Activated naive CD8-positive, alpha-beta T cell treated with anti-CD3 and anti-CD28 coated beads, Interleukin-2, amount 10 ng/mL, durations not matched to agents 7 days and 5 days (primary cell): ENCODE measurements around the gene GNB1. TPM values are rescaled to one million over a fixed set of nuclear protein-coding genes. Genes with fewer than 3 reads are reported as not detected.

Experiments
- ATAC-seq: fragments of 150-1000 bp; cut with Tn5 transposase; one replicate; pipeline ENCODE4 v1.10.0; 2021; ENCODE audit warnings: low read depth, moderate library complexity
- POLR2A ChIA-PET: fragments of 350-600 bp; sonication (Branson Sonifier 250); formaldehyde crosslinking; loops from one replicate; lab custom pipeline; 2021; ENCODE audit warnings: antibody characterized with exemption; lab: Charles Lee
- DNase-seq: peaks from one replicate; pipeline ENCODE4 v3.0.0; 2021
- H3K27ac Mint-ChIP-seq: one replicate; pipeline ENCODE4 v1.8.0; 2022; ENCODE audit warnings: mild to moderate bottlenecking, mixed read lengths
- H3K27me3 Mint-ChIP-seq: one replicate; pipeline ENCODE4 v1.8.0; 2022; ENCODE audit warnings: mild to moderate bottlenecking, moderate library complexity, mixed read lengths
- H3K36me3 Mint-ChIP-seq: one replicate; pipeline ENCODE4 v1.8.0; 2021; ENCODE audit warnings: mild to moderate bottlenecking, mixed read lengths
- H3K4me1 Mint-ChIP-seq: one replicate; pipeline ENCODE4 v1.8.0; 2021; ENCODE audit warnings: mixed read lengths
- H3K4me3 Mint-ChIP-seq: one replicate; pipeline ENCODE4 v1.8.0; 2022; ENCODE audit warnings: mild to moderate bottlenecking, moderate library complexity, mixed read lengths
- H3K9me3 Mint-ChIP-seq: one replicate; pipeline ENCODE4 v1.8.0; 2021; ENCODE audit warnings: mixed read lengths
- total RNA-seq, 2 experiments: library from RNA; stranded (reverse); gene quantifications; one replicate each; pipeline ENCODE4 v1.2.3, GENCODE V29; 2021

The GNB1 gene
- total RNA-seq, 2 experiments from 2014 or later = 353 to 372 TPM

DNA sequence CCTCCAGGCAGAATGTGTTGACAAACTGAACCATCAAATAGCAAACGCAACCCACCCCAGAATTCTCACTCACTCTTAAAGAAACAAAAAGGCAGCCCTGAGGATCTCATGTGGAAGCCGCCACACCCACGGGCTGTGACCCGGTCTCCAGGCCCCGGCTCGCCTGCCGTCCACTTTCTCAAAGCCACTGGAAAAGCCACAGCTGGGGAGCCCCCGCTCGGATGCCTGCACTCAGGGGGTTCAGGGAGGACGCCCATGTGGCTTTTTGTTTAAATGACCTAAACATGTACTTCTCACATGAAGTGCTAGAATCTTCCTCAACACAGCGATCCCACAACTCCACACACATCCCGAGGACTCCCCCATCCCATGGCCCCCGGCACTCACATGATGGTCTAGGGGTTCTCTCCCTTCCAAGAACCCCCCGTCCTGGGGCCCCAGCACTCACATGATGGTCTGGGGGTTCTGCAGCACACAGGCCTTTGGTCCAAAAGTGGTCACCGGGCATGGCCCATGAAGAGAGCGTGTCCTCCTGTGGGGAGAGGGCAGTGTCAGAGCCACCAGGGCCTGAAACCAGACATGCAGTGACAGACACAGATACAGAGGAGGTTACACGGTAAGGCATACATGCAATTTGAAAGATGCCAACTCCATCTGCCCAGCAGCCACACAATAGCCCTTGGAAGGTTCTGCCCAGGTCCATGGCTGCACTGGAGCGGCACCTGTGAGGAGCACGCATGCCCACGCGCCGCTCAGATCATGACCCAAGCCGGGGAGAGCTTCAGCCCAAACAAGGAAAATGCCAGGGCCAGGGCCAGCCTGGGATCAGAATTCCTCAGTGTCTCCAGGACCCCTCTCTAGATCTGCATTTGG, 129.1 kb downstream of the GNB1 start:
- POLR2A ChIA-PET = no interaction called here
- Mint-ChIP-seq H3K27ac (no peak overlapping the region), H3K27me3 (no peaks in the 10 kb centered on the region), H3K9me3 (no peaks in the 10 kb centered on the region), H3K4me1 (peaks cover 2% of the 10 kb centered on the region), H3K36me3 (peaks cover 12% of the 10 kb centered on the region), H3K4me3 (no peak overlapping the region)
- no peak for ATAC-seq
- no peak for DNase-seq

DNA sequence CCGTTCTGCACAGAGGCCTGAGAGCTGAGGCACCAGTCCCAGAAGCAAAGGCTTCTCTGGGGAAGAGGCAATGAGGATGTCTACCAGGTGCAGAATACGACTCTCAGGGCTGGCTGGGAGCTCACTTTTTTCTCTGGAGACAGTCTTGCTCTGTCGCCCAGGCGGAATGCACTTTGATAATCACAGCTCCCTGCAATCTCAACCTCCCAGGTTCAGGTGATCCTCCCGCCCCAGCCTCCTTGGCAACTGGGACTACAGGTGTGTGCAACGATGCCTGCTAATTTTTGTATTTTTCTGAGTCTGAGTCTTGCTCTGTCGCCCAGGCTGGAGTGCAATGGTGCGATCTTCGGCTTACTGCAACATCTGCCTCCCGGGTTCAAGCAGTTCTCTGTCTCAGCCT, 130.2 kb downstream of the GNB1 start:
- no peak overlapping the region for H3K27ac Mint-ChIP-seq
- no peaks in the 10 kb centered on the region for H3K4me1 Mint-ChIP-seq
- ATAC-seq = no peak
- H3K4me3 Mint-ChIP-seq = no peak overlapping the region
- H3K27me3 Mint-ChIP-seq = no peaks in the 10 kb centered on the region
- H3K9me3 Mint-ChIP-seq = no peaks in the 10 kb centered on the region
- DNase-seq = no peak
- POLR2A ChIA-PET = no interaction called here
- H3K36me3 Mint-ChIP-seq = peaks cover 10% of the 10 kb centered on the region

DNA sequence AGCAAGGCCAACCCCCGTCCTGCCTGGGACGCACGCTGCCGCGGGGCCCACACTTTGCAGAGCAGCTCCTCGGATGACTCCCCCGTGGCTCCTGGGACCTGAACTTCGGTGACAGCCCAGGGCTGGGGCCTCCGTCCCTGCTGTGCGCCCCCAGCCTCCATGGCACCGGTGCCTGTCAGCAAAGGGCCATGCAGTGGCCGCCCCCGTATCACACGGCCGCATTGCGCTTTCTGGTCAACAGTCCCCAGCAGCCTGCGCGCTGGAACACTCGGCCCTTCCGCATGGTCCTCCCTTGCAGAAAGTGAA, 130.6 kb downstream of the GNB1 start:
- H3K9me3 Mint-ChIP-seq = no peaks in the 10 kb centered on the region
- H3K27me3 Mint-ChIP-seq = no peaks in the 10 kb centered on the region
- no peak overlapping the region for H3K4me3 Mint-ChIP-seq
- H3K27ac Mint-ChIP-seq = no peak overlapping the region
- ATAC-seq = no peak
- H3K36me3 Mint-ChIP-seq = peaks cover 11% of the 10 kb centered on the region
- DNase-seq = no peak
- POLR2A ChIA-PET = no interaction called here
- no peaks in the 10 kb centered on the region for H3K4me1 Mint-ChIP-seq

DNA sequence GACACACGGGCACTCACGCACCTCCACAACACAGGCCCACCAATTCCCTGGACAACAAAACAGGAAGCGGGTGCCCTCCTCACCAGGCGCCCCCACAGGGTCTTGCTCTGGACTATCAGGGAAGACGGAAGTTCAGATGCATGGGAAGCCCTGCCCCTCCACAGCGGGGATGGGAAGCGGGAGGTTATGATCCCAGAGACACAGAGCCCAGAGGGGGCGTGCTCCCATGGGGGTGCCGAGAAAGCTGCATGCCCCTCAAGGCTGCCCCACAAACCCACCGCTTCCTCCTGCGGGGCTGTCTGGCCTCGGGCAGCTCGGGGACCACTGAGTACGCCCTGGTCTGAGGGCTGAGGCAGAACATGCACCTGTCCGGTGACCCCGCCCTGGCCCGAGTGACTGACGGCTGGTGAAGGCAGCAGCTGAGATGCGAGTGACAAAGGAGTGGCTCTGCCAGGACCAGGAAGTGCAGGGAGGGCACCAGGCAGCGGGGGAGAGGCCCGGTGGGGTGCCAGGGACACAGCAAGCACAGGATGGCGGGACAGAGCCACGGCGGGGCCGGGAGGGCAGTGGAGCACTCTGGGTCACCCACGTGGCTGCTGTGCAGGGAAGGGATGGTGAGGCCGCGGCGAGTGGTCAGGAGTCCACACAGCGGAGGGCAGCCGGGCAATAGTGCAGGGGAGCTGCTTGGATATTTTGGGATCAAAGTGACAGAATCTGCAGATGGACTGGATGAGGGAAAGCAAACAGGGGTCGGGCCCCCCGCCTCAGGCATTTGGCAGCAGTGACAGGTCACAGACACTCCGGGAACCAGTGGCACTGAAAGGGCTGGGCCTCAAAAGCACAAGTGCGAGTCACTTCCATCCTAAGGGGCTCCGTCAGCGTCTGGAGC, 131.2 kb downstream of the GNB1 start:
- Mint-ChIP-seq H3K27ac (no peak overlapping the region), H3K36me3 (peaks cover 9% of the 10 kb centered on the region), H3K4me1 (no peaks in the 10 kb centered on the region), H3K27me3 (no peaks in the 10 kb centered on the region), H3K4me3 (no peak overlapping the region), H3K9me3 (no peaks in the 10 kb centered on the region)
- ATAC-seq (no peak), DNase-seq (no peak)
- POLR2A ChIA-PET = no interaction called here

DNA sequence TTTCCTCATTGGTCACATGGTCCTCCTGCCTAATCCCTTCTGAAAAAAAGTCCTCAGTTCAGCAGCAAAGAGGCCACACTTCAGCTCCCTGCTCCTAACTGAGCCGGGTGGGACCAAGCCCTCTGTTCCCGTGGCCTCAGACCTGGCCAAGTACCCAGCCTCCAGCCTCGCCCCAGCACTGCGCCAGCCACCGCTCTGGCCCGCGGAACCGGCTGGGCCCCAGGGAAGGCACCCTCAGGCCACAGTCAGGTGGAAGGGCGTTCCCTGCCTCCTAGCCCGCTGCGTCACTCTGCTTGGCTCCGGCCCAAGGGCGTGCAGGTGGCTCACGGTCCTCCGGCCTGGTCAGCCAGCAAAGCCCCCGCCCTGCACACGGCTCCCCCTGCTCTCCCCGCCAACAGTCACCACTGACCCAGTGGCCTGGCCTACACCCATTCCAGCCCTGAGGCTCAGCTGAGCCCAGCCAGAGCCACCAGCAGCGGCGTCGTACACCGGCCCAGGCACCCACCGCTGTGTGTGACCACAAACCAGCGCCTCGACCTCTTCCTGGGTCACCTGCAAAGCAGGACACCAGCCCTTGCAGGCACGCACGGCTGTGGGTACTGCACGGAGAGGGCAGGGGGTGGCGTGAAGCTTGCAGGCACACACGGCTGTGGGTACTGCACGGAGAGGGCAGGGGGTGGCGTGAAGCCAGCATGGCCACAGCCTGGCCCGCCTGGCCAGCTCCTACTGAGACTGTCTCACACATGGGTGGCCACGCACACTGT, 132.0 kb downstream of the GNB1 start:
- no peaks in the 10 kb centered on the region for H3K27me3 Mint-ChIP-seq
- POLR2A ChIA-PET = no interaction called here
- DNase-seq (no peak), ATAC-seq (no peak)
- no peaks in the 10 kb centered on the region for H3K9me3 Mint-ChIP-seq
- no peak overlapping the region for H3K4me3 Mint-ChIP-seq
- H3K4me1 Mint-ChIP-seq = no peaks in the 10 kb centered on the region
- H3K27ac Mint-ChIP-seq = no peak overlapping the region
- H3K36me3 Mint-ChIP-seq = peaks cover 9% of the 10 kb centered on the region

DNA sequence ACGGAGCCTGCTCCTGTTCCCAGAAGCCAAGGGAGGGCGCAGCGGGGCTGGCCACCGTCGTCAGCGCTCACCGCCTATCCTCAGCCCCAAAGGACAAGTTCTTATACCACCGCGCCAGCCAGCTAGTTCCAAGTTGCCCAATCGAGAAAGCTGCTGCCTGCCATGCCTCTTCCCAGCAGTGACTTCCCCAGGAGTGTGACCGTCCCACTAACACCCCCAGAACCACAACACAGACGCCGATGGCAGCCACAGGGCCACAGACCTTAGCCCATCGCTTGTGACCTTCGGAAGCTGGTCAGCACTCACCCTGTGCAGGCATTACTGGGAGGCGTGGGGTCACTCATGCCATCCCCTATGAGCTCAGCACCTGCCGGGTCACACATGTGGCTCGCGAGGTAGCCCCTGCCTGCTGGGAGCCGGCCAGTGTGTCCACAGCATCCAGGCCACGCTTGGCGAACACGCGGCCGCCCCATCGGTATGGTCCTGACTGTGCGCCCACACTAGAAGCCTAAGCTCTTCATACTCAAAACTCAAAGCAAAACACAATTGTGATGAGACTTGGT, 132.7 kb downstream of the GNB1 start:
- H3K27me3 Mint-ChIP-seq = no peaks in the 10 kb centered on the region
- DNase-seq (no peak), ATAC-seq (no peak)
- H3K4me3 Mint-ChIP-seq = no peak overlapping the region
- H3K9me3 Mint-ChIP-seq = no peaks in the 10 kb centered on the region
- no peak overlapping the region for H3K27ac Mint-ChIP-seq
- H3K36me3 Mint-ChIP-seq = peaks cover 9% of the 10 kb centered on the region
- no peaks in the 10 kb centered on the region for H3K4me1 Mint-ChIP-seq
- POLR2A ChIA-PET = no interaction called here

DNA sequence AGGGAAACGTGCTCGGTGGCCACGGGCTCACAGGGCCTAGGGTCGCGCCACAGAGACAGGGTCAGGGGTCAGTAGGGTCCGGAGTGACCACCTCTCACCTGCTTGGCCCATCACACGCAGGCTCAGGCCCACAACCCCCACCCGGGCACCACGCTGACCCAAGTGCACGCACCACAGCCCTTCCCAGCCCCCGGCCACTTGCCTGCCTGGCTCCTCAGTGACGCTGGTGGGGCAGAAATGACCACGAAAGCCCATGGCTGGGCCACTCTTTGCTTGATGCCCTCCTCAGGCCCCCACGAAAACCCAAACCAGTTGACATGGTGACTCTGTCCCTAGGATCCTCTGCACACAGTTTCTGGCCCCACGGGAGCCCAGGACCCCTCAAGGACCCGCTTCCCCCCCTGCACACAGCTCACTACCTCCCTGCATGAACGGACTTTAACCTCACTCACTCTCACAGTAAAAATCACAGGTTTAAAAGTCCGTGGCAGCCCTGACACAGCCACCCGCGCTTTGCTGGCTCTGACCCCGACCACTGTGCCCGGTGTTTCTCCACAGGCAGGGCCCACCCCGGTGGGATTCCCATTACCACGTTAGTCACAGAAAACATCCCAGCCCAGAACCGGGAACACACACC, 133.3 kb downstream of the GNB1 start:
- POLR2A ChIA-PET = no interaction called here
- no peak for ATAC-seq
- Mint-ChIP-seq H3K4me3 (no peak overlapping the region), H3K27ac (no peak overlapping the region), H3K36me3 (peaks cover 9% of the 10 kb centered on the region), H3K9me3 (no peaks in the 10 kb centered on the region), H3K4me1 (no peaks in the 10 kb centered on the region), H3K27me3 (no peaks in the 10 kb centered on the region)
- no peak for DNase-seq

DNA sequence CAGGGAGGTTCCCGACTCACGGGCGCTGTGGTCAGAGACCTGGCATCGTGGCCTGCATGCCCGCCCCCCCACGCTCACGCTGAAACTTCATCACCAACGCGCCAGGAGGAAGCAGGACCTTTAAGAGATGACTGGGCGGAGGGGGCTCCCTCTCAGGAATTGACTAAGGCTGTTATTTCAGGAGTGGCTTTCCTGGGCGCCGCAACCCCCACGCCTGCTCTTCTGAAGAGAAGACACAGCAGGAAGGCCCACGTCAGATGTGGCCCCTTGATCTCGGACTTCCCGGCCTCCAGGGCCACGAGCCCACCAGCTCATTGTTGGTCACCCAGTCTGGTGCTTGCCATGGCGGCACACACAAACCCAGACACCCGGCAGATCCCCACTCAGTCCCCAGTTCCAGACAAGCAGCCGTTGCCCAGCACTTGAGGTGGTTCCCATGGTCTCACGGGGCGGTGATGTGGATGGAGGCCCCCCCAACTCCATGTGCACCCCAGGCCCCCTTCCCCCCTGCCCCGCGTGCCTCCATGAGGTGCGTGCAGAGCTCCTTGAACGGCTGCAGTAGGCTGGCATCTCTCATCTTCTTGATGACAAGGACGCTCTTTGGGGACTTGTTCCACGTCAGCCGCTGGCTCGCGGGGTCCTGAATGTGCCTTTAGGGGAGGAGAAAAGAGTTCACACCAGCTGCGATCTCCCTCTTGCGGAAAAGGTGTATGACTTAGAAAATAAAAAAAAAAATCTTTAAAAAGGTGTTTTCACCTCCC, 134.0 kb downstream of the GNB1 start:
- no peaks in the 10 kb centered on the region for H3K27me3 Mint-ChIP-seq
- no peak overlapping the region for H3K27ac Mint-ChIP-seq
- POLR2A ChIA-PET = no interaction called here

DNA sequence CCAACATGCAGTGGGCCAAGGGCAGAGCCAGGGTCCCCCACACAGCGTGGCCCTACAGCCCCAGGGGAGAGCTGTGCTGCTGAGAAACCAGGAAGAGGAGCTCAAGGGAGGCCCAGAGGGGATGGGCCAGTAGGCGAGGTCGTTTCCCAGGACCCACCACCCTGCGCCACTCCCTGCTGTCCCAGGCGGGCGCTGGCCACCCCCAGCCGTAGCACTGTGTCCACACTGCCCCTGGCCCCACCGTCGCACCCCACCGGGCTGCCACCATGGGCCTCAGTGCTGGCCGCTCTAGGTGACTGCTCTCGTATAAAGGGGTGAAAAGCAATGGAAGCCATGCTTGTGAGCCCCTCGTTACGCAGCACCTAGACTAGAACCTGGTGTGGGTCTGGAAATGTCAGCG, 135.0 kb downstream of the GNB1 start:
- POLR2A ChIA-PET = interaction anchor here (1.4 kb wide), 1 partner anchor 21 kb away, joined by 4 read pairs; no protein-coding TSS in a partner anchor
- Mint-ChIP-seq H3K4me1 (no peaks in the 10 kb centered on the region), H3K27ac (no peak overlapping the region), H3K4me3 (no peak overlapping the region), H3K27me3 (no peaks in the 10 kb centered on the region), H3K36me3 (peaks cover 2% of the 10 kb centered on the region), H3K9me3 (no peaks in the 10 kb centered on the region)
- ATAC-seq (no peak), DNase-seq (no peak)

More for the DNA sequence above, 134.0 kb downstream of the GNB1 start:
- no peaks in the 10 kb centered on the region for H3K9me3 Mint-ChIP-seq
- peaks cover 9% of the 10 kb centered on the region for H3K36me3 Mint-ChIP-seq
- DNase-seq (no peak), ATAC-seq (no peak)
- H3K4me3 Mint-ChIP-seq = no peak overlapping the region
- H3K4me1 Mint-ChIP-seq = no peaks in the 10 kb centered on the region

DNA sequence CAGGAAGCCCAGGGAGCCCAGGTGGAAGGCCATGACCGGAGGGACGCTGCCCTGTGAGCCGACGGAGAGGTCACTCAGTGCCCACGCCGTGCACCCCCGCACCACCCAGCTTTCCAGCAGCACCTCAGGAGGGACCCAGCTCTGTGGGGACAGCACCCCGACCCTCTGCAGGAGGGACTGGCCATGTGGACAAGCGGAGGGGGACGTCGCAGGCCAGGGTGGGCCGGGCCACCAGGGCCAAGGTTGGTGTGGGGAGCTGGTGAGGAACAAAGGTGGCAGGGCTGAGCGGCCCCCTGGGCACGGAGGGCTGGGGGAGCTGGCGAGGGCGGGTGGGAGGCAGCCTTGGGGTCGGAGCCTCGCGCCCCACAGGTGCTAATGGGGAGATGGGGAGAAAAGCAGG, 135.5 kb downstream of the GNB1 start:
- no peak overlapping the region for H3K4me3 Mint-ChIP-seq
- no peak overlapping the region for H3K27ac Mint-ChIP-seq
- no peaks in the 10 kb centered on the region for H3K4me1 Mint-ChIP-seq
- H3K36me3 Mint-ChIP-seq = peaks cover 2% of the 10 kb centered on the region
- H3K9me3 Mint-ChIP-seq = no peaks in the 10 kb centered on the region
- ATAC-seq (no peak), DNase-seq (no peak)
- H3K27me3 Mint-ChIP-seq = no peaks in the 10 kb centered on the region
- POLR2A ChIA-PET = interaction anchor here (1.4 kb wide), 1 partner anchor 22 kb away, joined by 4 read pairs; no protein-coding TSS in a partner anchor

DNA sequence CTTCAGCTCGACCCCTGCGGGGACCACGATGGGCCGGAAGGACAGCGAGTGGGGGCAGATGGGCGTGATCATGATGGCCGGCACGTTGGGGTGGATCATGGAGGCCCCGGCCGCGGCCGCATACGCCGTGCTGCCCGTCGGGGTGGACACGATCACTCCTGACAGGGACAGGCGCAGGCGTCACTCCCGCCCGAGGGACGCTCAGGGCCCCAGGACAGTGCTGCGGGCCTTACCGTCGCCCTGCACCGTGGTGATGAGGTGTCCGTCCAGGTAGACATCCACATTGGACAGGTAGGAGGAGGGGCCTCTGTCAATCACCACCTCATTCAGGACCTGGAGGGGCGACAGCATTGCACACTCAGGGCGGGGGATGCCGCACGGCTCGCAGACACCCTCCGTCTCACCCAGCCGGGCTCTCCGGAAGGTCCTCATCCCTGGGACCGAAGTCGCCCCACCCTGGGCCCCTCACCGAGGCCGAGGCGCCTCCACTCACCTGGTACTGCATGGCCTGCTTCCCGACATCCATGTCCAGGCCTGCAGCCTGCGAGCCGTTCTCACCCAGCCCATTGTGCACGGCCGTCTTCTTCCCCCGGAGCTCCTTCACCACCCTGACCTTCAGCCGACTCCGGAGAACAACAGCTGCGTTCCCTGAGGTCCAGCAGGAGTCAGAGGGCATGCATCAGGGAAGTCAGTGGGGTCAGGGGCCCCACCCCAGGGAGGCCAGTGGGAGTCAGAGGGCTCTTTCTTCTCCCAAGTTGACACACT, 136.7 kb downstream of the GNB1 start:
- Mint-ChIP-seq H3K36me3 (peaks cover 2% of the 10 kb centered on the region), H3K4me1 (peaks cover 1% of the 10 kb centered on the region), H3K27ac (no peak overlapping the region), H3K4me3 (no peak overlapping the region), H3K27me3 (no peaks in the 10 kb centered on the region), H3K9me3 (no peaks in the 10 kb centered on the region)
- DNase-seq (no peak), ATAC-seq (no peak)
- POLR2A ChIA-PET = no interaction called here

DNA sequence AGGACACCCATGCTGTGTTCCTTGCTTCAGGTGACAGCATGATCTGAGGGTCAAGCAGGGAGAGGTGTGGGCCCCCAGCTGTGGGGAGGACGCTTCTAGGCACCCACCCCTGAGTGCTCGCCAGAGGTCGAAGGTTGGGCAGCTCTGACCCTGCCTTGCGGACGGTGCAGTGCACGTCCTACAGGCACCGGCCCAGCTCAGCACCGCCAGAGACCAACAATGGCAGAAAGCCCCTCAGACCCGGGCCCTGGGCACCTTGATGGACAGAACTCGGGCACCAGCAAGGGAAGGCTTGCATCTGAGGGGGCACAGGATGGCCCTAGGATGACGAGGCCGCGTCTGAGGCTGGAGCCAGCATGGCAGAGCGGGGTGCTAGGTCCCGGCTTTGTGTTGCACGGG, 137.3 kb downstream of the GNB1 start:
- peaks cover 2% of the 10 kb centered on the region for H3K36me3 Mint-ChIP-seq

More for the DNA sequence above, 137.3 kb downstream of the GNB1 start:
- ATAC-seq (no peak), DNase-seq (no peak)
- H3K4me1 Mint-ChIP-seq = peaks cover 1% of the 10 kb centered on the region
- H3K27me3 Mint-ChIP-seq = no peaks in the 10 kb centered on the region
- no peak overlapping the region for H3K27ac Mint-ChIP-seq
- H3K4me3 Mint-ChIP-seq = no peak overlapping the region
- POLR2A ChIA-PET = no interaction called here
- H3K9me3 Mint-ChIP-seq = no peaks in the 10 kb centered on the region
